Measurements from ENCODE around the gene NCAPG. TPM values are rescaled to one million over a fixed set of nuclear protein-coding genes. Genes with fewer than 3 reads are reported as not detected.

NCAPG gene, protein sequence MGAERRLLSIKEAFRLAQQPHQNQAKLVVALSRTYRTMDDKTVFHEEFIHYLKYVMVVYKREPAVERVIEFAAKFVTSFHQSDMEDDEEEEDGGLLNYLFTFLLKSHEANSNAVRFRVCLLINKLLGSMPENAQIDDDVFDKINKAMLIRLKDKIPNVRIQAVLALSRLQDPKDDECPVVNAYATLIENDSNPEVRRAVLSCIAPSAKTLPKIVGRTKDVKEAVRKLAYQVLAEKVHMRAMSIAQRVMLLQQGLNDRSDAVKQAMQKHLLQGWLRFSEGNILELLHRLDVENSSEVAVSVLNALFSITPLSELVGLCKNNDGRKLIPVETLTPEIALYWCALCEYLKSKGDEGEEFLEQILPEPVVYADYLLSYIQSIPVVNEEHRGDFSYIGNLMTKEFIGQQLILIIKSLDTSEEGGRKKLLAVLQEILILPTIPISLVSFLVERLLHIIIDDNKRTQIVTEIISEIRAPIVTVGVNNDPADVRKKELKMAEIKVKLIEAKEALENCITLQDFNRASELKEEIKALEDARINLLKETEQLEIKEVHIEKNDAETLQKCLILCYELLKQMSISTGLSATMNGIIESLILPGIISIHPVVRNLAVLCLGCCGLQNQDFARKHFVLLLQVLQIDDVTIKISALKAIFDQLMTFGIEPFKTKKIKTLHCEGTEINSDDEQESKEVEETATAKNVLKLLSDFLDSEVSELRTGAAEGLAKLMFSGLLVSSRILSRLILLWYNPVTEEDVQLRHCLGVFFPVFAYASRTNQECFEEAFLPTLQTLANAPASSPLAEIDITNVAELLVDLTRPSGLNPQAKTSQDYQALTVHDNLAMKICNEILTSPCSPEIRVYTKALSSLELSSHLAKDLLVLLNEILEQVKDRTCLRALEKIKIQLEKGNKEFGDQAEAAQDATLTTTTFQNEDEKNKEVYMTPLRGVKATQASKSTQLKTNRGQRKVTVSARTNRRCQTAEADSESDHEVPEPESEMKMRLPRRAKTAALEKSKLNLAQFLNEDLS
- polyA plus RNA-seq (ENCODE audit: insufficient read length in 10 of 10) = 10 to 100 TPM; 10.1 to 21.6 (median 14.2) TPM
- long read RNA-seq, donor 1, full-length matches to known transcripts = 1 of 1 reads
- long read RNA-seq, donor 1, partial matches to known transcripts = 0 of 1 reads
- long read RNA-seq, donor 1, other reads (novel, unspliced or antisense) = 0 of 1 reads
- long read RNA-seq, donor 2, full-length matches to known transcripts = 3 of 3 reads
- long read RNA-seq, donor 2, partial matches to known transcripts = 0 of 3 reads
- long read RNA-seq, donor 2, other reads (novel, unspliced or antisense) = 0 of 3 reads
- long read RNA-seq, donor 3 = 0 reads
- long read RNA-seq, donor 4, full-length matches to known transcripts = 2 of 2 reads
- long read RNA-seq, donor 4, partial matches to known transcripts = 0 of 2 reads
- long read RNA-seq, donor 4, other reads (novel, unspliced or antisense) = 0 of 2 reads
- long read RNA-seq, donor 5, partial matches to known transcripts = 0 of 3 reads
- long read RNA-seq, donor 5, other reads (novel, unspliced or antisense) = 0 of 3 reads
- long read RNA-seq, donor 6, full-length matches to known transcripts = 1 of 1 reads
- long read RNA-seq, donor 6, partial matches to known transcripts = 0 of 1 reads
- long read RNA-seq, donor 6, other reads (novel, unspliced or antisense) = 0 of 1 reads
- long read RNA-seq, donor 7, partial matches to known transcripts = 0 of 1 reads
- long read RNA-seq, donor 7, other reads (novel, unspliced or antisense) = 0 of 1 reads
- long read RNA-seq, donor 8, partial matches to known transcripts = 0 of 2 reads
- long read RNA-seq, donor 8, other reads (novel, unspliced or antisense) = 0 of 2 reads
- long read RNA-seq, donor 9 = 0 reads

DNA sequence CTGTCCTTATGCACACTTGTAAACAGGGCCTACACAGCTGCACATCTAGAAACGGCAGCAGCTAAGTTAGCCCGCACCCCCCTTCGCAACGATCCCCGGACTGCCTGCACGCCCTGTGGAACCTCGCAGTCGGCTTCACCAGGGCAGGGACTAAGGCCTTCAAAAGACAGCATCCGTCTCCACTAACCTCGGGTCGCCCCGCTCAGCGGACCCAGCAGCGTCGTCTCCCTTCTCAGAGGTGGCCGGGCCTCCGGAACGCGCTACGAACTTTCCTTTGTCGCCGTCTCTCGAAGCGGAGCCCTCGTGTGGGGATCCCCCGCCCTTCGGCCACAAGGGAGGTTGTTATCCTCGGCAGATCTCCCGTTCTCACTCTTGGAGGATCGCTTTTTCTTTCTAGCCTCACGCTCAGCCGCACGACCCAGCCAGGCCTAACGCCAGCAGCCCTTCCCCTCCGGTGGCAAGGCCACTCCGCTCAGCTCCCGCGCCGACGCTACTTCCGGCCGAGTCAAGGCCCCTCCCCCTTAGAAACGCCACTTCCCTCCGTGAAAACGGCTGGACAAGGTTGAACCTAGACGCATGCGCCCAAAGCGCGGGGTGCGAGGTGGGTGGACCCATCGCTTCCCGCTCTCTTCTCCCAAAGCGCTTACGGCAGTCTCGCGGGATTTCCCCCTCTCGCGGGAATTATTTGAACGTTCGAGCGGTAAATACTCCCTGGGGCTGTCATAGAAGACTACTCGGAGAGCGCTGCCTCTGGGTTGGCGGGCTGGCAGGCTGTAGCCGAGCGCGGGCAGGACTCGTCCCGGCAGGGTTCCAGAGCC lies at the start of gene NCAPG, which contains the start of gene DCAF16:
Gene NCAPG, plus strand, starts transcription at position 720 of the 818 bp plus-strand sequence. CDS start 99 bp downstream, outside the sequence.
Gene DCAF16, minus strand, starts transcription at position 498 of the 818 bp plus-strand sequence. CDS start 6,616 bp downstream, outside the sequence.
- DNase-seq = peak; percentile 99 to 100 (median 100)

DNA sequence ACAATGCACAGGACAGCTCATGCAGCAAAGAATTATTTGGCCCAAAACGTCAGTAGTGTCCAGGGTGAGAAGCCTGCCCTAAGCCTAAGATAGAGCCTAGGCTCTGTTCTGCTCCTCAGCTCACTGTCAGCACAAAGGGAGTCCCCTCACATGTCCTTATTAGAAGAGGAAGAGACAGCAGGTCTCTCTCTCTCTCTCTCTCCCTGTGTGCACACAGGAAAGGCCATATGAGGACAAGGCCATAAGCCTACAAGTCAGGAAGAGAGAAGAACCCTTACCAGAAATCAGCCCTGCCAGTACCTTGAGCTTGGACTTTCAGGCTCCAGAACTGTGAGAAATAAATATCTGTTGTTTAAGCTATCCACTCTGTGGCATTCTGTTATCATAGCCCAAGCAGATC lies 49.7 kb upstream of the NCAPG start:
- no peak for DNase-seq

DNA sequence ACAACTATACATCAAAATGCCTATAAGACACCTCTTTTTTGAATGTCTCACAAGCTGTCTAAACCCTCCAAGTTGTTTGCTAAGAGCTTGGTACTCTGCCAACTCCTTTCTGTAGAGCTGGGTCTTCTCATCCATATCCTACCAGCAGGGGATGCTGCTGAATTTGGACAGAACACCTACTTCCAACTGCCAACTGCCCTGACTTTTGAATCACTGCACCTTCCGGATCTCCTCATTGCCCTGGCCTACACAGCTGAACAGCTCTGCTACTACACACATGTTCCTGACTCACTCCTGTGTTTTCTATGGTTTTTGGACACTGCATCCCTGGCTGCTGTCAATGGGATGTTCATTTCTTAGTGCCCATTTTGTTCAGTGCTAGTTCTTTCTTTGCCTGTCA lies 48.1 kb upstream of the NCAPG start:
- no peak for DNase-seq

DNA sequence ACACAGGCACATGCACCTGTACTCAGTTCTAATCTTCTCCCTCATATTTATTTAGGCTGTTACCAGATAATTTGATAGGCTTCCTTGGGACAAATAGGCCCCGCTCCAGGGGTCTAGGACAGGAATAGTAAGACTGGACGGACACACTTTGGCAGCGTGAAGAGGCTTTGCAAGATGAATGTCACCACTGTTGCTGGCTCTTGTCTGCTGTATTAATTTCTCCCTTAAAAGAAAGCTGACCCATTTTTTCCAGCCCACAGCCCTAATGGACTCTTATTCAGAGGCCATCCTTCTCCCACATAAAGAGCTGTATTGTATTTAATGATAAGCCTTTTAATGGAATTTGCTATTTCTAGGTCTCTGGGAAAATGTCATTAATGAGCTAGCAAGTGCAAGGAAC lies 47.4 kb upstream of the NCAPG start:
- DNase-seq = no peak

DNA sequence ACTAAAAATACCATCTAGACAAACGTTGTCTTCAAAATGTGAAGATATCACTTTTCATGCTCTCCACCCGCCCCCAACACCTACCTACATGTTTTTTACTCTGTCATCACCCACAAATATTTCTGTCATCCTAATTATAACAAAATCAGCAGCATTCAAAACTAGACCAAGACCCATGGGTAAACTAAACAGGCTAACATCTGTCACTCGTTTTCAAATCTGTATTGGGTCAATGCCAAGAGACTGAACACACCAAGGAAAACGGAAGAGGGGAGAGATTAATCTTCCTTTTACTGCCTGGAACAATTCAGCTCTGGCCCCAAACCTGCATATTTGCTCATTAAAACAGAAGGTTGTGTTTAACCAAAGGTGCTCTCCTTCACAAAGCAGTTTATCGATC lies 46.8 kb upstream of the NCAPG start:
- DNase-seq = no peak

DNA sequence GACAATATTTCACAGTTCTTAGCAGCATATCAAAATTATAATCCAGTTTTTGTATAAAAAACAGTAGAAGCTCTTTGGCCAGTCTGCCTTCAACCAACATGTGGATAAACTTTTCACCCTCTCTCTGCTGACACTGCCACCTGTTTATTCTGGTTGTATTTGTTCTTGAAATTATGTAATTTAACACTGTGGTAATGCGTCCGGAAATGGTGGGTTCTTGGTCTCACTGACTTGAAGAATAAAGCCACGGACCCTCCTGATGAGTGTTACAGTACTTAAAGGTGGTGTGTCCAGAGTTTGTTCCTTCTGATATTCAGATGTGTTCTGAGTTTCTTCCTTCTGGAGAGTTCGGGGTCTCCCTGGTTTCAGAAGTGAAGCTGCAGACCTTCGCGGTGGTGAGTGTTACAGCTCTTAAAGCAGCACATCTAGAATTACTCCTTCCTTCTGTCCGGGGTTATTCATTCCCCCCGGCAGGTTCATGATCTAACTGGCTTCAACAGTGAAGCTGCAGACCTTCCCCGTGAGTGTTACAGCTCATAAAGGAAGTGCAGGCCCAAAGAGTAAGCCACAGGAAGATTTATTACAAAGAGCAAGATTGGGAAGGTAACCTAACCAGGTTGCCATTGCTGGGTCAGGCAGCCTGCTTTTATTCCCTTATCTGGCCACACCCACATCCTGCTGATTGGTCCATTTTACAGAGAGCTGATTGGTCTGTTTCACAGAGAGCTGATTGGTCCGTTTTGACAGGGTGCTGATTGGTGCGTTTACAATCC lies 45.1 kb upstream of the NCAPG start:
- DNase-seq = no peak

DNA sequence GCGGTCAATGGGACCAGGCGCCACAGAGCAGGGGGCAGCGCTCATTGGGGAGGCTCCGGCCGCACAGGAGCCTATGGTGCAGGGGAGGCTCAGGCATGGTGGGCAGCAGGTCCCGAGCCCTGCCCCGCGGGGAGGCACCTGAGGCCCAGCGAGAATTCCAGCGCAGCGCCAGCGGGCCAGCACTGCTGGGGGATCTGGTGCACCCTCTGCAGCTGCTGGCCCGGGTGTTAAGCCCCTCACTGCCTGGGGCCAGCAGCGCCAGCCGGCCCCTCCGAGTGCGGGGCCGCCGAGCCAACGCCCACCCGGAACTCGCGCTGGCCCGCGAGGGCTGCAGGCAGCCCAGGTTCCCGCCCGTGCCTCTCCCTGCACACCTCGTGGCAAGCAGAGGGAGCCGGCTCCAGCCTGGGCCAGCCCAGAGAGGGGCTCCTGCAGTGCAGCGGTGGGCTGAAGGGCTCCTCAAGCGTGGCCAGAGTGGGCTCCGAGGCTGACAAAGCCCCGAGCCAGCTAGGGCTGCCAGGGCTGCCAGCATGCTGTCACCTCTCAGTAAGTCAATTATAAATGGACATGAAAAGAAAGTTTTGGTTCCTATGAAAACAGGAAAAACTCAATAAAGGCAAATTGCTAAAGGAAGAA lies 43.8 kb upstream of the NCAPG start:
- no peak for DNase-seq

DNA sequence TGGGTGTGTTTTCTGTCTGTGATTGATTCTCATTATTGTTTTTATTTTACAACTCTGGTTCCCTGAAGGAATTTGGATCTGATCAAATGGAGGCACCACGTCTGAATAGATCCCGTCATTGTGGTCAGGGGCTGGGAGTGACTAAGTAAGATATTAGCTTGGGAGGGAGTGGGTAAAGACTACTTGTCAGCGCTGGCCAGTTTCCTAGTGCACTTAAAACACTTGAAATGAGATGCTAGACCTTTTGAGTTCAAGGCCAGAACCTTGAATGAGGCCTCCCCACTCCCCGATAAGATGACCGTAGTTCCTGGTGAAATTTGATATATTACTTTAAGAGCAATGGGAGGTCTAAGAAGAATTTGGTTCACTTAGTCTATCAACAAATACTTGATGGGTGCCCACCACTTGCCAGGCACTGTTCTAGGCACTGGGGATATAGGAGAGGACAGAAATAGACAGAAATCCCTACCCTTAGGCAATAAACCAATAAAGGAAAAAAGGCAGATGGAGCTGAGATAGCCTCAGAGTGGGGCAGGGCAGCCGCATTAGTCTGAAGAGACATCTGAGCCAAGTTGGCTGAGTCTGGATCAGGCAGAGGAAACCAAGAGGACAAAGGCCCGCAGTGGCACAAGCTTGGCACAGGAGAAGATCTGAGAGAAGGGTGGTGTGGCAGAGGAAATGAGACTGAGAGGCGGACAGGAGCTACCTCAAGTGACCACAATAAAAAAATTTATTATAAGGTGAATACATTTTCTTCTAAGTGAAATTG lies 41.2 kb upstream of the NCAPG start:
- no peak for DNase-seq

DNA sequence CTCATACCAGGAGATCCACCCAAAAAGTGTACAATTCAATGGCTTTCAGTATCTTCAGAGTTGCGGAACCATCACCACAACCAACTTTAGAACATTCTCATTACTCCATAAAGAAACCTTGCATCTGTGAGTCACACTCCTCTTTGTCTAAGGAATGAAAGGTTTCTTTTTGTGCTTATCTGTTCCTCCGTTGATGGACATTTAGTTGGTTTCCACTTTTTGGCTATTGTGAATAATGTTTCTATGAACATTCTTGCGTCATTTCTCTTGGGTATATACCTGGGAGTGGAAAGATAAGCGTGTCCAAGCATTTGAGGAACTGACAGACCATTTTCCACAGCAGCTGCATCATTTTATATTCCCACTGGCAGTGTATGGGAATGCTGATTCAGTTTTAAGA lies 39.9 kb upstream of the NCAPG start:
- no peak for DNase-seq

DNA sequence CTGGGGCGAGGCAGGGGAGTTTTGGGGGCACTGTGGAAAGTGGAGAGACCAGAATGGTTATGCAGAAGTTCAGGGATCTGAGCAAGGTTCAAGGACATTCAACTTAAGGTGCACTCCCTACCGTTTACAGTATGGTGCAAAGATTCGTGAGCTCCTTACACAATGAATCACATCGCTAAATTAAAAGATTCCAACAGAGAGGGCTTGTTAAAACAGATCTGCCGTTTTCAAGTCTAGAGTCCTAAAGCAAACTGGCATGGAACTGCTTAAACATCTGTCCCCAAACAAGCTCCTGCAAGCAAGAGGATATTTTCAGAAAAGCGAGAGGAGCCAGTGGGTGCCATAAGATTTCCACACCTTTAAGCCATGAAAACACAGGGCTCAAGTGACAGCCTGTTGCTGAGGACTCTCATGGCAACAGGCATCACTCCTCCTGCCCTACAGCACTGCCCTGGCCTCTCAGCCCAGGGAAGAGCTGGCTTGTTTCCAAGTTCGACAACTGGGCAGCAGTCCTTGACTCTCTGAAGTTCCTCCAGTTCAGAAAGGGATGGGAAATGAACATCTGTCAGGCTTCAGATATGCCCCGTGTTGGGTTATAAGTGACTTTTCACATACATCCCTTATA lies 39.4 kb upstream of the NCAPG start:
- peak; percentile 22 to 54 (median 29) for DNase-seq

DNA sequence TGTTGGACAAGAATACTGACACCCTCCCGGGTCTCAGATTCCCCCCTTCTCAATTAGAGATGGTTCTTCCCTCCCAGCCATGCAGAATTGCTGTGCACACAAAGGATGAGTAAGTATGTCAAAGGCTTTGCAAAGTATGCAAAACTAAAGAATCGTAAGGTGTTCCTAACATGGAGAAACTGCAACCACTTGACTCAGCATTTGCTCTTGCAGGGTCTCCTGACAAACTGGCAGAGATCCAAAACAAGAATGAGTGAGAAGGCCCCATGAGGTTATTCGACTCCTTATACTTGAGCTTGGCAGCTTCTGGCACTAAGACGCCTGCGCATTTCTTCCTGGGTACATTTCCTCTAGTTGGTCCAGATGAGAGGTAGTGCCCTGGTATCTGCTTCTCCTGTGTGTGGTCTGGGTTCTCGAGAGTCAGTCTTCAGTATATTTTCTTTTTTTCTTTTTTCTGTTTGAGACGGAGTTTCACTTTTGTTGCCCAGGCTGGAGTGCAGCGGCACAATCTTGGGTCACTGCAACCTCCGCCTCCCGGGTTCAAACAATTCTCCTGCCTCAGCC lies 37.6 kb upstream of the NCAPG start:
- no peak for DNase-seq

DNA sequence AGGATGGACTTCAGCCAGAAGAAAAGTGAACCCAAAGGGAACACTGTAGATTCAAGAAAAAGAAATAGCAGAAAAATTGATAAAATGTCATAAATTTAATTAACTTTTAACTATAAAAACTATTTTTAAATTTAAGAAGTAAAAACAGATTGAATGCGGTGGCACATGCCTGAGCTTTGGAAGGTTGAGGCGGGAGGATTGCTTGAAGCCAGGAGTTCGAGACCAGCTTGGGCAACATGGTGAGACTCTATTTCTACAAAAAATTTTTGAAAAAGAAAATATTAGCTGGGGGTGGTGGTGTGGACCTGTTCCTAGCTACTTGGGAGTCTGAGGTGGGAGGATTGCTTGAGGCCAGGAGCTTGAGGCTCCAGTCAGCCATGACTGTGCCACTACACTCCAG lies 32.3 kb upstream of the NCAPG start:
- no peak for DNase-seq

DNA sequence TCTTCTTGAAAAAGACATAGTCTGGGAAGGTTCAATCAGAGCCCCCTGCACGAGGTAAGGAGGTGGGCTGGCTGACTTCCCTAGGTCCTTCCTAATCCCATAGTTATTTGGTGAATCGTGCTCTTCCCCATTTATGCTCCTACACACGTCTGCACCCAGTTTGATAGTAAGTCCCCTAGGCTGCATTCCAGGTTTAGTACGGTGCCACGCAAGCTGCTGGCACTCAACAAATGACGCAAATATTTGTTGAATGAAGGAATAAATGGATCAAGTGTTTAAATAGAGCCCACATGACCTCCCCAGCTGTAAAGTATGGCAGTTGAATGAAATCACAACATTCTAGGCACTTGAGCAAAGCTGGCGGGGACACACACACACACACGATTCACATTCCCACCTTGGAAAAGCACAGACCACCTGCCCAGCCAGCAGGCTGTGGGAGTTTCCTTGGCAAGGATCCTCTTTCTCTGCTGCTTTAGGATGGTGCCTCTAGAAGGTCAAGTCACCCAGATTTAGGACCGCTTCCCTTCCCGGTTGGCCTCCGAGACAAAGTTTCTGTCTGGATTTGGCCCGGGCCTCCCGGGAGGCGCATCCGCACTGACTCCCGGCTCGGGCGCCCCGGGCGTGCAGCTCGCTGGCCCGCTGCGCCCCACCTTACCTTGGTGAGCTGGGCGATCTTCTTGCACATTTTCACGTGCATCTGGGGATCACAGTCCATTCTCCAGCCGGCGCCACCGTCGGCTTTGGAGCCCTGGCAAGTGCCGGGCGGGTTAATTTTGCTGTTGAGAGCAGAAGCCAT lies 30.1 kb upstream of the NCAPG start:
- peak in 1 of 3 donors; percentile 18 for DNase-seq

DNA sequence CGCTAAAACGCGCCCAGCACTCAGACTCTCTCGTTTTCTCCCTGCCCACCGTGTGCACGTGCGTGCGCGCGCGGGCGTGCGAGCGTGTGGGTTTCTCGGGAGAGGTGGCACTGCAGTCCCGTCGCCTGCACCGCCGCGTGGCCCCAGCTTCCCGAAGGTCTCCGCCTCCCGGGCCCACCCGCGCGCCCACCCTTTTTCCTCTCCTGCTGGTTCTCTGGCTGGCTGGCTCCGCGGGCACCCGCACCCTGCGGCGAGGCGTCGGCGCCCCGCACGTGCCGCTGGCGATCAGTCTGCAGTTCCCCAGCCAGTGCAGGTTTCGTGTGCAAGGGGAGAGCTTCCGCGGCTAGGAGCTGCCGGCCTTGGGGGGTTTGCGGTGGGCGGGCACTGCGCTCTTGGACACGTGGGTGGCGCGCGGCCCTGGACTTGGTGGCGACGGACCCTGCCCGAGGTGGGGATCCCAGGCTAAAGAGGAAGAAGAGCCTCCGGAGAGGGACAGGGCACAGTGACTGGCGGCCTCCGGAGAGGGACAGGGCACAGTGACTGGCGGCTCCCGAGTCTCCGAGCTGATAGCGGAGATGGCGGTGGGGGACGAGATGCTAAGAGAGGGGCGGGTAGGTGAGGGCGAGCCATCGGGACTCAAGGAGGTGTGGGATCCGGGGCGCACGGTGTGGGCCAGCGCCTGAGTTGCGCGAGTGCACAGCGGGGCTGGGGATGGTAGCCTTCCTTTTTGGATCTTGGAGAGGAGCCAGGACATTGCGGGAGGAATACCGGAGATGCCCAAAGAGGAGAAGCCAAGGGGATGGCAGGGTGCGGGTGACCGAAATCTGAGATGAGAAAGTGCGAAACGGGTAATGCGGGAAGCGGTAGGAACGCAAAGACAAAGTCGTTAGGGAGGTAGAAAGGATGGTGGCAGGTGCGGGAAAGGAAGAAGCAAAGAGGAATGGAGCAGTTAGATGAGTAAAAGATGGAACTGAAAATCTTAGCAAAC lies 29.2 kb upstream of the NCAPG start, which contains the start of gene FAM184B:
Gene FAM184B, minus strand, starts transcription at position 322 of the 988 bp plus-strand sequence. CDS start 322 bp downstream, outside the sequence.
- peak in 1 of 3 donors; percentile 49 for DNase-seq
